HepG2 (cell line): Measurements from ENCODE around the gene CREB3. TPM values are rescaled to one million over a fixed set of nuclear protein-coding genes. Genes with fewer than 3 reads are reported as not detected.

Experiments used
- CHD2 ChIP-seq: IDR thresholded peaks from 2 replicates; pipeline ENCODE4 v1.6.1; 2011; ENCODE audit warnings: low read depth, low read length, improper control_type of control experiment
- DMAP1 ChIP-seq: IDR thresholded peaks from 2 replicates; pipeline ENCODE4 v1.6.1; 2016
- GTF2F1 ChIP-seq: fragments of 150-350 bp; IDR thresholded peaks from 2 replicates; pipeline ENCODE4 v1.6.1; 2014; ENCODE audit warnings: low read length
- KDM6A ChIP-seq: IDR thresholded peaks from 2 replicates; pipeline ENCODE4 v1.6.1; 2016; ENCODE audit warnings: low read depth
- KMT2A ChIP-seq: sonication (generic); formaldehyde crosslinking; IDR thresholded peaks from 2 replicates; pipeline ENCODE4 v1.4.0; 2020; ENCODE audit warnings: missing genetic modification reagents
- NFRKB ChIP-seq: fragments of 450-650 bp; IDR thresholded peaks from 2 replicates; pipeline ENCODE4 v1.6.1; 2017
- NR2F1 ChIP-seq, 2 experiments: fragments of 450-650 bp in 1 of 2; formaldehyde crosslinking in 1 of 2; IDR thresholded peaks; 2 replicates each; pipeline versions ENCODE4 v1.5.0 to v1.6.1; 2016 to 2020; ENCODE audit warnings: mild to moderate bottlenecking in 1 of 2, missing compliant biosample characterization in 1 of 2, missing genetic modification reagents in 1 of 2, moderate library complexity in 1 of 2
- POLR2AphosphoS2 ChIP-seq: IDR thresholded peaks from 2 replicates; pipeline ENCODE4 v1.6.1; 2011; ENCODE audit warnings: low read depth, low read length, improper control_type of control experiment
- RCOR2 ChIP-seq: IDR thresholded peaks from 2 replicates; pipeline ENCODE4 v1.6.1; 2016; ENCODE audit warnings: missing biosample characterization, missing genetic modification reagents
- SAP130 ChIP-seq: IDR thresholded peaks from 2 replicates; pipeline ENCODE4 v1.6.1; 2016; ENCODE audit warnings: low read depth
- TEAD3 ChIP-seq: optimal IDR thresholded peaks from 2 replicates; pipeline ENCODE3; 2016; ENCODE audit warnings: borderline replicate concordance
- TERF1 ChIP-seq: sonication (generic); formaldehyde crosslinking; IDR thresholded peaks from 2 replicates; pipeline ENCODE4 v1.8.0; 2022; ENCODE audit warnings: mild to moderate bottlenecking, missing genetic modification reagents, moderate library complexity
- YEATS4 ChIP-seq: sonication (generic); formaldehyde crosslinking; IDR thresholded peaks from 2 replicates; pipeline ENCODE4 v1.4.0; 2020; ENCODE audit warnings: missing genetic modification reagents, borderline replicate concordance
- ZNF34 ChIP-seq: sonication (generic); formaldehyde crosslinking; IDR thresholded peaks from 2 replicates; pipeline ENCODE4 v1.4.0; 2020; ENCODE audit warnings: mild to moderate bottlenecking, missing genetic modification reagents, borderline replicate concordance
- ZNF414 ChIP-seq: sonication (generic); formaldehyde crosslinking; IDR thresholded peaks from 2 replicates; pipeline ENCODE4 v1.5.0; 2020; ENCODE audit warnings: missing genetic modification reagents
- ZNF543 ChIP-seq: sonication (generic); formaldehyde crosslinking; IDR thresholded peaks from 2 replicates; pipeline ENCODE4 v1.4.0; 2020; ENCODE audit warnings: mild to moderate bottlenecking, missing genetic modification reagents
- ZNF678 ChIP-seq: sonication (generic); formaldehyde crosslinking; IDR thresholded peaks from 2 replicates; pipeline ENCODE4 v1.4.0; 2020; ENCODE audit warnings: mild to moderate bottlenecking, missing genetic modification reagents
- polyA plus RNA-seq, 8 experiments: library from polyadenylated mRNA; depleted of rRNA in 3 of 8; stranded (reverse) in 7 of 8; unstranded in 1 of 8; fragments of >200 nt; fragmentation: Illumina TruSeq in 4 of 8; extraction: Trizol in 4 of 8; gene quantifications; 2 replicates each; pipeline versions ENCODE4 v1.2.1 to v1.2.3, GENCODE V29; 2011 to 2016; ENCODE audit warnings: low read depth in 4 of 8, missing spikeins in 1 of 8, mixed read lengths in 1 of 8; ENCODE audit not compliant: insufficient read depth in 1 of 8
- total RNA-seq, 5 experiments: library from RNA; depleted of rRNA; stranded (reverse); fragments of >200 nt; fragmentation: Illumina TruSeq; extraction: Trizol; gene quantifications; 2 replicates each; pipeline ENCODE4 v1.2.3, GENCODE V29; 2016; ENCODE audit warnings: low read depth in 1 of 5
- TF ChIP-seq, protein P1 (sequence below): sonication (generic); formaldehyde crosslinking; conservative IDR thresholded peaks from 2 replicates; pipeline ENCODE4 v1.4.0; 2020; ENCODE audit warnings: missing genetic modification reagents
- TF ChIP-seq, protein P2 (sequence below): sonication (generic); formaldehyde crosslinking; conservative IDR thresholded peaks from 2 replicates; pipeline ENCODE4 v1.4.0; 2020; ENCODE audit warnings: missing genetic modification reagents
- TF ChIP-seq, protein P3 (sequence below): sonication (generic); formaldehyde crosslinking; conservative IDR thresholded peaks from 2 replicates; pipeline ENCODE4 v1.5.0; 2020; ENCODE audit warnings: missing genetic modification reagents
- TF ChIP-seq, protein P4 (sequence below): sonication (generic); formaldehyde crosslinking; IDR thresholded peaks from 2 replicates; pipeline ENCODE4 v1.8.0; 2022; ENCODE audit warnings: missing genetic modification reagents, mild to moderate bottlenecking, inconsistent platforms, borderline replicate concordance

CREB3 gene
- total and polyA plus RNA-seq, 2 of the 13 experiments (the other 11 are each of a cell fraction or from before 2014, with no cell fraction given): 11.1 to 34.2 TPM

DNA sequence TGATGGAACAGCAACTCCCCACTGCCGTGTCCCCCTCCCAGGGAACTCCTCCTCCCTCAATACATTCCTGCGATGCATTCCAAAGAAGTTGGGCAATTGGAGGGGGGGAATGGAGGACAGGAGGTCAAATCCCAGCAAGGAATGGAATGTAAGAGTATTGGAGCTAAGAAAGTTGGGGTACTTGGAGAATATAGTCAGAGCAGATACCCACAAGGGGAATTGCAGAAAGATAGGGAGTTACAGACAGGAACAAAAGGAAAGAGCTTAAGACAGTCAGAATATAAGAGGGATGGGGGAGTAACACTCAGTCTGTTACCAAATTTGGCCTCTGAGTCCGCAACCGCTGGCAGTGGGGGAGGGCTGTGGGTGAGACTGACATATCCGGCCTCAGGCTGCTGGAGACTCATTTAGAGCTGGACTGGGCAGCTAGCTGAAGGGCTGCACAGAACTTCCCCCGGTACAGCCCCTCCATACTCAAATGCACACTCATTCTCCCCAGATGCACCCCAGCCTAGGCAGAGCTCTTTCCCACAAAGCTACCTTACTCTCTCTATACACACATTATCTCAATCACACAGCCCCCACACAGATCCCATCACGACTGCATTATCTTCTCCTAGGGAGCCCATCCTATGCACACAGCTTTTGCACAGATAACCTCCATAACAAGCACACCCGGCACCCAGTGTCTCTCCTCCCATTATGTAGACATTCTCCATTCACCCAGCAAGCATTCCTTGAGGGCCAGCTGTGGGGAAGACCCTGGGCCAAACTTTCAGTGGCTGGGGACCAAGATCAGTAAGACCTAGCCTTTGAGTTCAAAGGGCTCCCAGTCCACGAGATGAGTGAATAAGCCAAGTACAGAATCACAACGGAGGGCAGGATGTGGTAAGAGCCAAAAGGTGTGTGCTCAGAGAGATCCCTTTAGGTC is 4.2 kb upstream of the CREB3 start (continued):
- TF ChIP-seq NR2F1 (CRISPR knock-in tag; IDR thresholded peaks at IDR 0.05) (peak; percentile 25 to 49; a peak in 1 of 4 replicates), KMT2A (CRISPR knock-in tag) (no peak), ZNF34 (no peak), DMAP1 (CRISPR knock-in tag) (peak; percentile 33; the same call in 1 of the 2 replicates), KDM6A (CRISPR knock-in tag) (peak; percentile 67), YEATS4 (CRISPR knock-in tag) (no peak), ZNF414 (CRISPR knock-in tag) (no peak), GTF2F1 (no peak), ZNF543 (CRISPR knock-in tag) (no peak), CHD2 (no peak), RCOR2 (0 out of 2 replicates have a peak, but pooled peaks have one; percentile 20), POLR2AphosphoS2 (no peak), ZNF678 (CRISPR knock-in tag) (no peak), TEAD3 (CRISPR knock-in tag) (peak; percentile 99), NFRKB (no peak), TERF1 (CRISPR knock-in tag) (no peak), SAP130 (peak; percentile 46)
- TF ChIP-seq, protein P1, sequence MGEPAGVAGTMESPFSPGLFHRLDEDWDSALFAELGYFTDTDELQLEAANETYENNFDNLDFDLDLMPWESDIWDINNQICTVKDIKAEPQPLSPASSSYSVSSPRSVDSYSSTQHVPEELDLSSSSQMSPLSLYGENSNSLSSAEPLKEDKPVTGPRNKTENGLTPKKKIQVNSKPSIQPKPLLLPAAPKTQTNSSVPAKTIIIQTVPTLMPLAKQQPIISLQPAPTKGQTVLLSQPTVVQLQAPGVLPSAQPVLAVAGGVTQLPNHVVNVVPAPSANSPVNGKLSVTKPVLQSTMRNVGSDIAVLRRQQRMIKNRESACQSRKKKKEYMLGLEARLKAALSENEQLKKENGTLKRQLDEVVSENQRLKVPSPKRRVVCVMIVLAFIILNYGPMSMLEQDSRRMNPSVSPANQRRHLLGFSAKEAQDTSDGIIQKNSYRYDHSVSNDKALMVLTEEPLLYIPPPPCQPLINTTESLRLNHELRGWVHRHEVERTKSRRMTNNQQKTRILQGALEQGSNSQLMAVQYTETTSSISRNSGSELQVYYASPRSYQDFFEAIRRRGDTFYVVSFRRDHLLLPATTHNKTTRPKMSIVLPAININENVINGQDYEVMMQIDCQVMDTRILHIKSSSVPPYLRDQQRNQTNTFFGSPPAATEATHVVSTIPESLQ (CRISPR knock-in tag): no peak
- TF ChIP-seq, protein P2, sequence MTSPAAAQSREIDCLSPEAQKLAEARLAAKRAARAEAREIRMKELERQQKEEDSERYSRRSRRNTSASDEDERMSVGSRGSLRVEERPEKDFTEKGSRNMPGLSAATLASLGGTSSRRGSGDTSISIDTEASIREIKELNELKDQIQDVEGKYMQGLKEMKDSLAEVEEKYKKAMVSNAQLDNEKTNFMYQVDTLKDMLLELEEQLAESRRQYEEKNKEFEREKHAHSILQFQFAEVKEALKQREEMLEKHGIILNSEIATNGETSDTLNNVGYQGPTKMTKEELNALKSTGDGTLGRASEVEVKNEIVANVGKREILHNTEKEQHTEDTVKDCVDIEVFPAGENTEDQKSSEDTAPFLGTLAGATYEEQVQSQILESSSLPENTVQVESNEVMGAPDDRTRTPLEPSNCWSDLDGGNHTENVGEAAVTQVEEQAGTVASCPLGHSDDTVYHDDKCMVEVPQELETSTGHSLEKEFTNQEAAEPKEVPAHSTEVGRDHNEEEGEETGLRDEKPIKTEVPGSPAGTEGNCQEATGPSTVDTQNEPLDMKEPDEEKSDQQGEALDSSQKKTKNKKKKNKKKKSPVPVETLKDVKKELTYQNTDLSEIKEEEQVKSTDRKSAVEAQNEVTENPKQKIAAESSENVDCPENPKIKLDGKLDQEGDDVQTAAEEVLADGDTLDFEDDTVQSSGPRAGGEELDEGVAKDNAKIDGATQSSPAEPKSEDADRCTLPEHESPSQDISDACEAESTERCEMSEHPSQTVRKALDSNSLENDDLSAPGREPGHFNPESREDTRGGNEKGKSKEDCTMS (CRISPR knock-in tag): no peak
- TF ChIP-seq, protein P3, sequence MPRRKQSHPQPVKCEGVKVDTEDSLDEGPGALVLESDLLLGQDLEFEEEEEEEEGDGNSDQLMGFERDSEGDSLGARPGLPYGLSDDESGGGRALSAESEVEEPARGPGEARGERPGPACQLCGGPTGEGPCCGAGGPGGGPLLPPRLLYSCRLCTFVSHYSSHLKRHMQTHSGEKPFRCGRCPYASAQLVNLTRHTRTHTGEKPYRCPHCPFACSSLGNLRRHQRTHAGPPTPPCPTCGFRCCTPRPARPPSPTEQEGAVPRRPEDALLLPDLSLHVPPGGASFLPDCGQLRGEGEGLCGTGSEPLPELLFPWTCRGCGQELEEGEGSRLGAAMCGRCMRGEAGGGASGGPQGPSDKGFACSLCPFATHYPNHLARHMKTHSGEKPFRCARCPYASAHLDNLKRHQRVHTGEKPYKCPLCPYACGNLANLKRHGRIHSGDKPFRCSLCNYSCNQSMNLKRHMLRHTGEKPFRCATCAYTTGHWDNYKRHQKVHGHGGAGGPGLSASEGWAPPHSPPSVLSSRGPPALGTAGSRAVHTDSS (CRISPR knock-in tag): no peak
- TF ChIP-seq, protein P4, sequence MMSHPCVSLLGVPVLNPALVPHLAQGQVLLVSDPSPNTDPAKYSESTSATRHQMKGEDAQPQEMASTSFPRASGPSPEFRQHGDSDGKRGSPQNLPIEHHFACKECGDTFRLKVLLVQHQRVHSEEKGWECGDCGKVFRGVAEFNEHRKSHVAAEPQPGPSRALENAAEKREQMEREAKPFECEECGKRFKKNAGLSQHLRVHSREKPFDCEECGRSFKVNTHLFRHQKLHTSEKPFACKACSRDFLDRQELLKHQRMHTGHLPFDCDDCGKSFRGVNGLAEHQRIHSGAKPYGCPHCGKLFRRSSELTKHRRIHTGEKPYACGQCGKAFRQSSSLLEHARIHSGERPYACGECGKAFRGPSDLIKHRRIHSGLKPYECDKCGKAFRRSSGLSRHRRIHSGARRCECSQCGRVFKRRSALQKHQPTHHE (CRISPR knock-in tag): no peak
